GM18909 (cell line): Measurements from ENCODE around the gene UBA7.
"Not testable (repeated sequence)": the region's sequence is repeated elsewhere in the genome, so short reads cannot be mapped to it uniquely, and the experiment has no call there.

Source experiments
- ATAC-seq: cut with Tn5 transposase; IDR thresholded peaks from one replicate; pipeline ENCODE4 v1.9.1; 2021; ENCODE audit warnings: mild to moderate bottlenecking; ENCODE audit not compliant: unreplicated experiment, poor library complexity

Gene UBA7, protein sequence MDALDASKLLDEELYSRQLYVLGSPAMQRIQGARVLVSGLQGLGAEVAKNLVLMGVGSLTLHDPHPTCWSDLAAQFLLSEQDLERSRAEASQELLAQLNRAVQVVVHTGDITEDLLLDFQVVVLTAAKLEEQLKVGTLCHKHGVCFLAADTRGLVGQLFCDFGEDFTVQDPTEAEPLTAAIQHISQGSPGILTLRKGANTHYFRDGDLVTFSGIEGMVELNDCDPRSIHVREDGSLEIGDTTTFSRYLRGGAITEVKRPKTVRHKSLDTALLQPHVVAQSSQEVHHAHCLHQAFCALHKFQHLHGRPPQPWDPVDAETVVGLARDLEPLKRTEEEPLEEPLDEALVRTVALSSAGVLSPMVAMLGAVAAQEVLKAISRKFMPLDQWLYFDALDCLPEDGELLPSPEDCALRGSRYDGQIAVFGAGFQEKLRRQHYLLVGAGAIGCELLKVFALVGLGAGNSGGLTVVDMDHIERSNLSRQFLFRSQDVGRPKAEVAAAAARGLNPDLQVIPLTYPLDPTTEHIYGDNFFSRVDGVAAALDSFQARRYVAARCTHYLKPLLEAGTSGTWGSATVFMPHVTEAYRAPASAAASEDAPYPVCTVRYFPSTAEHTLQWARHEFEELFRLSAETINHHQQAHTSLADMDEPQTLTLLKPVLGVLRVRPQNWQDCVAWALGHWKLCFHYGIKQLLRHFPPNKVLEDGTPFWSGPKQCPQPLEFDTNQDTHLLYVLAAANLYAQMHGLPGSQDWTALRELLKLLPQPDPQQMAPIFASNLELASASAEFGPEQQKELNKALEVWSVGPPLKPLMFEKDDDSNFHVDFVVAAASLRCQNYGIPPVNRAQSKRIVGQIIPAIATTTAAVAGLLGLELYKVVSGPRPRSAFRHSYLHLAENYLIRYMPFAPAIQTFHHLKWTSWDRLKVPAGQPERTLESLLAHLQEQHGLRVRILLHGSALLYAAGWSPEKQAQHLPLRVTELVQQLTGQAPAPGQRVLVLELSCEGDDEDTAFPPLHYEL

DNA sequence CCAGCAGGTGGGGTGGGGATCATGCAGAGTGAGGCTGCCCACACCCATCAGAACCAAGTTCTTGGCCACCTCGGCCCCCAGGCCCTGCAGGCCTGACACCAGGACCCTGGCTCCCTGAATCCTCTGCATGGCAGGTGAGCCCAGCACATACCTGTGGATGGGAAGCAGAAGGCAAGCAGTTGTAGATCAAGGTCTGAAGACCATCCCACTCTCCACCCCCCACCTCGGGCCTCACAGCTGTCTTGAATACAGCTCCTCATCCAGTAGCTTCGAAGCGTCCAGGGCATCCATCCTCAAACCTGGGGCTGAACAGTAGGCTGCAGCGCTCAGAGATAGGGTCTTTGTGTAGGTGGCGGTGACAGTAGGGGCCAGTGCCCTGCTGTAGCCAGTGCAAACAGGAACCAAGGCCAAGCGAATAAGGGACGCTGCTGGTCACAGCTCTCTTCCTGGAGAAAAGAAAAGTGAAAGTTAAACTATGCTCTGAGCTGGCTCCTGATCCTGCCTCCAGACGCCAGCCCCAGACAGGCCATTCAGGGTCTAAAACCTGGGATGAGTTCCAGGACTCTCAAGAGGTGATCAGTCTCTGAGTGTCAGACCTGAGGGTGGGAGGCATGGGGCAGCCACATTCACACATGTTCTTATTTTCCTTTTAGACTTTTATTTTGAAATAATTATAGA is at the start of gene UBA7:
TSS of gene UBA7 (minus strand) at position 457 of the 678 bp plus-strand sequence. CDS start at position 291, 166 bp downstream.
- ATAC-seq = peak; percentile 79

DNA sequence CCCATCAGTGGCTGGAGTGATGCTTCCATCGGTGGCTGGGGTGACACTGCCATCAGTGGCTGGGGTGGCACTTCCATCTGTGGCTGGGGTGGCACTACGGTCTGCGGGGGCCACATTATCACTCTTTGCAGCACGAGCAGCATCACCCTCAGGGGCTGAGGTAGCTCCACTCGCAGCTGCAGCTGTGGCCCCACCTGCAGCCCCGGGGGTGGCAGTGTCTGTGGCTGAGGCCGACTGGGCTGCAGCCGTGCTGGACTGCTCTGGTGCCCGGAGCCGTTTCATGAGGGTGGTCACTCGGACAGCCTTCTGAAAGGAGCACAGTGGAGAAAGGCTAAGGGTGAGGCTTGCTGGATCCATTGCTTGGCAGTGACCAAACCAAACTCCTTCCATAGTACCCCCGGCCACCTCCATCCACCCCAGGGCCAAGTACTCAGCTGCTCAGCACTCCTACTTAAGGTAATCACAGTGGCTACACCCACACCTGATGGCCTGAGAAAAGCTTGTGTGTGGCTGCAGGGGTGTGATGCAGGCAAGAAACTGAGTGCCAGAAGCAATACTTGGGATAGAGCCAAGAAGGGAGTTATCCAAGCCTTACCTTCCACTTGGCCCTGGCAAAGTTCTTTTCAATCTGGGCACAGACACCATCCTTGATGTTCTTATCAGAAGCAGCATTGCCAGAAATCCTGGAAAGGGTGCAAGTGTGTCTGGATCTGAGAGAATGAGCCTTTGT is 46.0 kb upstream of the UBA7 start:
- ATAC-seq = no peak

DNA sequence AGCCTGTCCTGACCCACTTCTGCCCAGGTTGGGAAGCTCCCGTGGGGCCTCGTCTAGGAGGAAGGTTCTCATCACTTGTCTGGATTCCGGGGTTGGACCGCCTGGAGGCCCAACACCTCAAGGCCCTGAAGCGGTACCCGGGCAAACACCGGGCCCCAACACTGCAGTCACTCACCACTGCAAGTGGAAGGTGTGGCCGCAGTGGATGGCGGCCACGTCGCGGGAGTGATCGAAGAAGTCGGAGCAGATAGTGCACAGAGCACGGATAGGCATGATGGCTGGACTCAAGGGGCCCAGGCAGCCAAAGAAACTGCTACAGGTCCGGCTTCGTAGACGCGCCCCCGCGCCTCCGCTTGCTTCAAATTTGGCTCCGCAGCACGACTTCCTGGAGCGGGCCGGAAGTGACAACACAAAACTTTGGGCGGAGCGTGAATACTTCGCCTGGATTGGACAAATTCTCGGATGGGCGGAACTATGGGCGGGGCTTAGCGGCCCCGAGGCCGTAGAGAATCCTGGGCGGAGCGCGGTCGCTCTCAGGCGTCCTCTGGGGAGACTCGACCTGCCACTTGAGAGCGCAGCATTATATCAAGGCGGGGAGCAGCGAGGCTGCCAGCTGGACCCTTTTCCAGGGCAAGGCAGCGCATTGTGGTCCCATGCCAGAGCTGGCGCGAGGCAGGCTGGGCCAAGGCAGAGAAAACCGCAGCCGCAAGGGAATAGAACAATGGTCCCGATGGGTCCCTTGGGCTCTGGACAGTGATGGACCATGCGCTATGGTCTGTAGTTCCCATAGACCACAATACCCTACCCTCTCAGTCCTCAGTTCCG is 42.6 kb upstream of the UBA7 start, which contains the start of gene TRAIP:
TSS of gene TRAIP (minus strand) at position 384 of the 825 bp plus-strand sequence. CDS start at position 273, 111 bp downstream.
- peak; percentile 94 for ATAC-seq

DNA sequence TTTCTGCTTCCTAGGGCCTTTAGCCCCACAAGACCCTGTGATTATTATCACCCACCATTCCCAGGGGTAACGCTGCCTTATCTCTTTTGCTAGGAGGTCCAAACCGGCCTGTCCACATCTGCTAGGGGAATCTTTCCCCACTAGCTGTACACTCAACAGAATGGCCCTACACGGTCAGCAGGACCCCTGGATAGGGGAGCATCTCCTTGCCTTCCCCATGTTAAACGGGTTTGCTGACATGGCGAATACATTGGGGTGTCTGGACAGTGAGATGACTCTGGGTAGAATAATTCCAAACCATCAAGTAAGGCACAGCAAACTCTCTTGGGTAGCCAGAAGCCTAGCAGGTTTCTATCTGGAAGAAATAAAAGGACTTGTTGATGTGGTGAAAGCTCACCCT is 41.9 kb upstream of the UBA7 start:
- no peak for ATAC-seq

DNA sequence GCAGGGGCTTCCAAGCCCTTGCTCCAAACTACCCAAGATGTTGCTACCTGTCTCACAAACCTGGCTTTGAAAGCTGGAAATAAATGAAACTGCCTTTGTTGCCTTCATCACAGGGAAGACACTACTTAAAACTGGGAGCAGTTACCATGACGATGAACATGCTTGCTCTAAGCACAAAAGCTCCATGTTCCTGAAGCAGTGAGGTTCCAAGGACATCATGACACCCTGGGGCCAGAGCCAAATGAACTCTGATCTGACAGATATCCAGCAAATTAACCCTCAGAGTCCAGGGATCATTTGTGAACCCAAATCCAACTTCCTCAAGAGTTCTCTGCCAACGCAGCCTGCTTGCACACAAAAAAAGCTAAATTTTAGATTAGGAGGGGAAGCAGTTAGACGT is 31.9 kb upstream of the UBA7 start:
- ATAC-seq = no peak

DNA sequence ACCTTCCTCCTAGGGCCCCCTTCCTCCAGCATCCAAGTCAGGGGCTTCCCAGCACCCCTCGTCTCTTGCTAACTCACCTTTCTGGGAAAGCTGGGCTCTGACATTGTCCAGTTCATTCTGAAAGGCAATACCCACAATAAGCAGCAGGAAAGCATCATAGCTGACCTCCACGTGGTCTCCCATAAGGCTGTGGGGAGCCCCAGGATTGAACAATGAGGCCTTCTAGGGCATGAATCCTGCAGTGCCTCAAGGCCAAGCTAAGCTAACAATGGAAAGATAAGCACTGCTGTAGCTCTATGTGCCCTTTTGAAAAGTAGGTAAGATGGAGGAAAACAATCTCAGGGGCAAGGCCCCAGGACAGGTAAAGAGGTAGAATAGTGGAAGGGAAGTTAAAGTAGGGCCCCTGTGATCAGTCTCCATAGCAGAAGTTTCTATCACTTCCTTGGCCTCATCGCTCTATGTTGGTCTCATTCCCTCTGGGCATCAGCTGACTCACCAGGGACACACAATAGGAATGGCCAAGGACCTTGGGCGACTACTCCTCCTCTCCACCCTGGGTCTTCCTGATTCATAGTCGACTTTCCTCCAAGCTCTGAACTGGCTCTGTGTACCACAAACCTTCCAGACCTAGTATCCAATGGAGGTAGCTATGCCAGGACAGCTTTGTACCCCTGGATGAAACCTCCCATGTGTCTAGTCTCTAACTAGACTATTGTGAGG is 30.9 kb upstream of the UBA7 start:
- no peak for ATAC-seq

DNA sequence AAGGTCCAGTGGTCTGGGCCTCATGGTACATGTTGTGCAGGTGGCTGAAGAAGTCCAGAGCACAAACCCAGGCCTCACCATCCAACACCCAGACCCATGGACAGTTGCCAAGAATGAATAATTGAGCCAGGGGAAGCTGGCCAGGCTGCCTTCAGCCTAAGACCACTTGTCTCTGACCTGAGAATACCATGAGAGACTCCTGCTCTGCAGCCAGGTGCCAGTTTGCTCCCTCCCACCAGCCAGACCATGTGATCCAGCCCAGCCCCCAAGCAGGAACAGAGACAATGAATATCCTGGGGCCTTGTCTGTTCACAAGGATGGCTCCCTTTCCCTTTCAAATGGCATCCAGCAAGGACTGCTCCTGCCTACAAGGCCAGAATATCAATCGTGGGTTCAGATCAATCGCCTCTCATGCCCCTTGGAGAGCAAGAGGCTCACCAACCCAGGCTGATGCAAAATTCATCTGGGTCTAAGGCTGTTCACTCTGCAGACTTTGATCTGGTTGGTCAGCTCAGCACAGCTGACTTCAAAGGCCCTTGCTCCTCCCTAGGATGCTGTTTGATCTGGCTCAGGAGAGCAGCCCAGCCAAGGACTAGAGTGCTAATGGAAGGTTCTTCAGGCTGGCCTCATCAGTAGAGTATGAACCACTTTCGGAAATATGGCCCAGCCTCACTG is 29.2 kb upstream of the UBA7 start:
- ATAC-seq = no peak

DNA sequence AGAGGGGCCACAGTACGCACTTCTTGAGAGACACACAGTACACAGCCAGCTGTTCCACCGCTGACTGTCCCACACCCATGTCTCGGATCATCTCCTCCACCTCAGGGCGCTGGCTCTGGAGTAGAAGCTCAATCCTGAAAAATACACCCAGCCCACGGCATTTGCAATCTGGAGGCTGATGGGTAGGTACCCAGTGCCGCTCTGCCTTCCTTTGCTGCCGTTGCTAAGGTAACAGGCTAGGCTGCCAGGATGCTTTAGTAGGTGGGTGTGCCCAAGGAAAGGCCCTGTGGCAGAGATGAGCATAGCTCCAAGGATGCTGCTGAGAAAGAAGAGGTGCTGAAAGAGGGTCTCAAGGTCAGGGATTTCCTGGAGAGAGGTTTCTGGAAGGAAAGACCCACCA is 28.1 kb upstream of the UBA7 start:
- no peak for ATAC-seq

DNA sequence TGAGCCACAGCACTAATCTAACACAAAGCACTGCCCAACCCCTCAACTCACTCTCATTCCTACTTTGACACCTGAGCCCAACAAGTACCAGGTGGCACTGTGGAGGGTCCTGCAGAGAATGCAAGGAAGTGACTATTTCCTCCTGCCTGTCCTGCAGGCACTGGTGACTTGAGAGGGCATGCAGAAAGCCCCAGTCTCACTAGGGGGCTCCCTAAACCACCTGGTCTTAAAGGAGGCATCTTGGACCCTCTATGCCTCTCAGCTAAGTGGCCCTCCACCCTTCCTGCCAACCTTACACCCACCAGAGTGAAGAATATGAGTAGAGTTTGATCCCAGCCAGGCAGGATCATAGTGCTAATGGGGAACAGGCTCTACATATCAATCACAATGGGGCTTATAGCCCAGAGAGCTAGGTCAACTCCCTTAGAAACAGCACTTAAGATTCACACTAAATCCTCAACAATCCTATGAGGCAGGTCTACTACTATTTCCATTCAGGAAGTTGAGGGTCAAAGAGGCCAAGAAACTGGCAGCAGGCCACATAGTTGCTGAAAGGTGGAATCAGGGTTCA is 27.5 kb upstream of the UBA7 start:
- no peak for ATAC-seq

DNA sequence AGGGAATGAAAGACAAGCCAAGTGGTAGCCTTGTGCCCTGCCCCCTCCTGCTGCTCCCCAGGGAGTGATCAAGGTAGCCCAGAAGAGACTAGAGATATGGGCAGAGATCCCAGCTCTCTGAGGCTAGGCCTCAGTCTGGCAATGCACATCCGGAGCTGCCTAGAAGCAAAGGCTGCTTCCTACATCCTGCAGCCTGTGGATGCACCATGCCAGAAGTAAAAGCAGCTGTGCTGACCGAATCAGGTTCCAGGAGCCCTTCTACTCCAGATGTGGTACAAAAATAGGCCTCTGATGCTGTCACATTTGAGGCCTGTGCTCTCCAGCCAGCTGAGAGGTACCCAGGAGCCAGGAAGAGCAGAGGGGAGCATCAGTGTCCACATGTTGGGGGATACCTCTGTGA is 26.6 kb upstream of the UBA7 start:
- no peak for ATAC-seq

DNA sequence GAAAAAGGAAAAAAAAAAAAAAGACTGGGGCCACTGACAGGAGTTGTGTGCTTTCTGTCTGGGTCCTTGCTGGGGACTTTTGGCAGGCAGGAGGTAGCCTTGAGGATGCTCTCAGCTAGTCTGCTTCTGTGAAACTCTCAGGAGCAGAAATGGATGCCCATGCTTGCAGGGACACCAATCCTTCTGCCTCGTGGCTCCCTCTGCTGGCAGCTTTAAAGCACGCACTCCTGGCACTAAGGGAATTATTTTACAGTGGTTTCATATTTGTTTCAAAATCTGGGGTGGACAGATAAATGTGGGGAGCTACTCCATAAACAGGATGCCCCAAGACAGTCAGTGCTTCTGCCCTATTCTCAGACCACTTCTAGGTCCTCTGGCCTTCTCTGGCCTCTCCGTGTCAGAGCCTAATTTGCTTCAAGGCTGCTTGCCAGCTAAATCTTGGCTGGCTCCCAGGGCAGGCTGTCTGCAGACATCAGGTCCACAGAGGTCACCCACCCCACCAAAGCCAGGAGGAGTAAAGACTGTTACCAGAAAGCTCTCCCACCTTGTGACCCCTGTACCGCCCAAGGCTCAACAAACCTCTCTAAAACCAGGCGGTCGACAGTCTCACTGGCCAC is 25.5 kb upstream of the UBA7 start:
- ATAC-seq = no peak

DNA sequence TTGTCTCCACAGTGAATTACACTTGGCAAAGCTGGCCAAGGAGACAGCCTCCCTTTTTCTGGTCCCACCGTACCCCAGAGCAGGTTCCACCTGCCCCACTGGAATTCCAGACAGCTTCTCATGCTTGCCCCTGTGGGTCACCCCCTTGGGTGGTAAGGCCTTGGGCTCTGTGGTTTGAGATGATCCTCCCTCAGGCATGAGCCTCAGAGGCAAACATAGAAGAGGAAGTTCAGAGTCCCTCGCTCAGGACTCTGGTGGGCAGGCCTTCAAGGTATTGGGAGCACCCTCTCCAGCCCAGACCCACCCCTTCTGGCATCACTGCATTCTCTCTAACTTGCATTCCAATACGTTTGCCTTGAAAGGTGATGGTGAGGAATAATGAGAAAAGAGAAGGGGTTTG is 17.6 kb upstream of the UBA7 start:
- no peak for ATAC-seq

DNA sequence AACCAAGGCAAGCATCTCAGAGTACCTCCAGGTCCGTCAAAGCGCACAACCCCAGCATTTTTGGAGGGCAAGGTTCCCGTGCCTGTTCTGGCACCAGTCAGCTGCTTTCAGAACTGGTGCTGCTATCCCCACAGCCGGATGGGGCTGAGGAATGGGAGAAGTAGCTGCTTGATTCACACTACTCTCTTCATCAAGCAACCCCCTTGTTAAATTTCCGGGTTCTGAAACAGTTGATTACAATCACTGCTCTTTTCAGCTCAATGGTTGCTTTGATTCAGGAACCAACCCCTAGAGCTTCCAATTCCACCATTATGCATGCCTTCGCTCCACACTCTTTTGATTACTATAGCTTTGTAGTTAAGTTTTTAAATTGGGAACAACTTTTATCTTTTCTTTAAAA is 12.3 kb upstream of the UBA7 start:
- ATAC-seq = no peak

DNA sequence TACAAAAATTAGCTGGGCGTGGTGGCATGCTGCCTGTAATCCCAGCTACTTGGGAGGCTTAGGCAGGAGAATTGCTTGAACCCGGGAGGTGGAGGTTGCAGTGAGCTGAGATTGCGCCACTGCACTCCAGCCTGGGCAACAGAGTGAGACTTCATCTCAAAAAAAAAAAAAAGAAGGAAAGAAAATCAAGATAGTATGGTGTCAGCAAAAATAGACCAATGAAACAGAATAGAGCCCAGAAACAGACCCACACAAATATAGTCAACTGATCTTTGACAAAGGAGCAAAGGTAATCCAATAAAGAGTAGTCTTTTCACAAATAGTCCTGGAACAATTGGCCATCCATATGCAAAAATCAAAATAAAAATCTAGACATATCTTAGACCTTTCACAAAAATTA is 9.4 kb upstream of the UBA7 start:
- ATAC-seq = not testable (repeated sequence)

DNA sequence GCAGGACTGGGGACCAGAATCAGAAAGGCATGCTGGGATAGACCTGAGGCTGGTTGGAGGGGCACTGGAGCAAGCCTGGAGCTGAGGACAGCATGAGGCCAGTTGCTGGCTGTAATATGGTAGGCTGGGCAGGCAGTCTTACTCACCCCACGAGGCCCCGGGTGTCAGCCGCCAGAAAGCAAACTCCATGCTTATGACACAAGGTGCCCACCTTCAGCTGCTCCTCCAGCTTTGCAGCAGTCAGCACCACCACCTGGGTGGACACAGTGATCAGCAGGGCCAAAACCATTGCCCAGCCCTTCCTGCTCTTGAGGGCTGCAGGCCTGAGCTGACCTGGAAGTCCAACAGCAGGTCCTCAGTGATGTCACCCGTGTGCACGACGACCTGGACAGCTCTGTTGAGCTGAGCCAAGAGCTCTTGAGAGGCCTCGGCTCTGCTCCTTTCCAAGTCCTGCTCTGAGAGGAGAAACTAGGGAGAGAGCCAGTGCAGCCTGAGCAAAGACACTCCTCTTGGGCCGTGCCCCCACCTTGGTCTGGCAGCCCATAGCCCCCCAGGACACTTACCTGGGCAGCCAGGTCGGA is 747 bp downstream of the UBA7 start:
- ATAC-seq = no peak

DNA sequence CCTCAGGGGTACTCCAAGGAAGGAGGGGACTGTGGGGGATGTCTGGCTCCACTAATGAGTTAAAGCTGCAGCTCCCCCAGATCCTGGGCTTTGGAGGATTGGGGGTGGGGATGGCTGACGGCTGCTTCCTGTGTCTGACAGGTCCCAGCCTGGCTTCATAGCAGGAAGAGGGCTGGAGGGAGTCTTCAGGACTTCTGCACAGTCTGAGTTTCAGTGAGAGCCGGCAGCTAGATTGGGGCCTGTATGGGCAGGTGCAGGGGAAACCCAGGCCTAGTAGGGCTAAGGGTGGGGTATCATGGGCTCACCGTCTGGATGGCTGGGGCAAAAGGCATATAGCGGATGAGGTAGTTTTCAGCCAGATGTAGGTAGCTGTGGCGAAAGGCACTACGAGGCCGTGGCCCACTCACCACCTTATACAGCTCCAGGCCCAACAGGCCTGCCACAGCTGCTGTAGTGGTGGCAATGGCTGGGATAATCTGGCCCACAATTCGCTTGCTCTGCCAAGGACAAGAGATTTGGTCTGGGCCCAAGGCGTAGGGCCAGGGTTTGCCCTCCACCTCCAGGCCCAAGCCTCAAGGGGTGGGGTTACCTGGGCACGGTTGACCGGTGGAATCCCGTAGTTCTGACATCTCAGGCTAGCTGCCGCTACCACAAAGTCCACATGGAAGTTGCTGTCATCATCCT is 6.2 kb downstream of the UBA7 start:
- no peak for ATAC-seq
